HG03432 (cell line): Measurements from ENCODE around the gene NDUFB8.

ENCODE experiments used
- ATAC-seq: cut with Tn5 transposase; IDR thresholded peaks from one replicate; pipeline ENCODE4 v1.9.1; 2021; ENCODE audit warnings: mild to moderate bottlenecking, moderate library complexity; ENCODE audit not compliant: unreplicated experiment

Gene NDUFB8

DNA sequence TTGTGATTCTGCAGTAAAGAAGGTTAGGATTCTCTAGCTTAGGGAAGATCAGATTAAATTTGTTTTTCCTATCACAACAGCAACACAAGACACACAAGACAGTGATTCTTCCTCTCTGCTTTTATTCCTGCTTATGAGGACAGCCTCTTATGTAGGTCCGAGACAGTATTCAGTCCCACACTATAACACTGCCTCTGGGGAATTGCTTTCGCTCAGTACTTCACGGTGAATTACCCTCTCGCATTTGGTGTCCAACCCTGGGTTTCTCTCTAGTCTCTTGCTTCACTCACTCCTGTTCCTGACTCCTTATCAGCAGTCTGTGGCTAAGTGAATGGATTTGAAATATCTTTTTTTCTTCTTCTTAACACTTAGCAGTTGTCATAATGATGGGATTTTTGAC, 7.8 kb upstream of the NDUFB8 start:
- no peak for ATAC-seq

DNA sequence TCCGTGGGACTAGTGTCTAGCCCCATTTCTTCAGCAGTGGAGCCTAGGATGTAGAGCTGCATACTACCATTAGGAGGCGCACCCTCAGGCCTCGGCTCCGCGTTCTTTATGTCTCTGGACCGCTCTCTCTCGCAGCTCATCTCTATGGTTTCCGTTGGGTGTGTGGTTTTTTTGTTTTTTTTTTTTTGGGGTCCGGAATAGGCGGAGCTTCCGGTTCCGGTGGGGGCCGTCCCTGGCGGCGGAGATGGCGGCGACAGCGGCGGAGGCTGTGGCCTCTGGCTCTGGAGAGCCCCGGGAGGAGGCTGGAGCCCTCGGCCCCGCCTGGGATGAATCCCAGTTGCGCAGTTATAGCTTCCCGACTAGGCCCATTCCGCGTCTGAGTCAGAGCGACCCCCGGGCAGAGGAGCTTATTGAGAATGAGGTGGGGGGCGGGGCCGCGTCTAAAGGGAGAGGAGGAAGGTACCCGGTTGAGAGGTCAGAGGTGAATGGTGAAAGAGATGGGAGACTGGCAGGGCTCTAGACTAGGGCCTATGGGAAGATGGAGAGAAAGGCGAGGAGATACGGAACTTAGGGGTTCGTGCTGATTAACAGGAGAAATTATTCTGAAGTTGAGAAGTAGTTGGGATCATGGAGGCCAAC, 6.2 kb upstream of the NDUFB8 start, which contains the start of gene HIF1AN:
Gene HIF1AN (plus strand): TSS at position 229 of the 639 bp plus-strand sequence. CDS start 16 bp downstream, at position 245.
- ATAC-seq, result peak; percentile 95

DNA sequence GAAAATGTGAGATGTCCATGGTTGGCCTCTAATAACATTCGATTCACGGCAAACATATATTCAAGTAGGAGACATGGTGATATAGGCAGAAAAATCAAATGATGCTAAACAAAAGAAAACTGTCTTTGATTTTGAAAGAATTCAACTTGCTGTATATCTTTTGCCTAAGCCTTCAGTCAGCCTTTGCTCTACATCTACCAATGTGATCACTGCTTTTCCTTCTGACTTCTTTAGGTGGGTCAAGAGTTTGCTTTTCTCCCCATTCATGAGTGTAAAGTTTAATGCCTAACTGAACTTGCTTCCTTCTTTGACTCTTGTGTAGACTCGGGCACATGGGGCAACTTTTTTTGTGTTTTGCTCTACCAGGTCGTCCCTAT, 5.7 kb upstream of the NDUFB8 start:
- ATAC-seq, result peak; percentile 2

DNA sequence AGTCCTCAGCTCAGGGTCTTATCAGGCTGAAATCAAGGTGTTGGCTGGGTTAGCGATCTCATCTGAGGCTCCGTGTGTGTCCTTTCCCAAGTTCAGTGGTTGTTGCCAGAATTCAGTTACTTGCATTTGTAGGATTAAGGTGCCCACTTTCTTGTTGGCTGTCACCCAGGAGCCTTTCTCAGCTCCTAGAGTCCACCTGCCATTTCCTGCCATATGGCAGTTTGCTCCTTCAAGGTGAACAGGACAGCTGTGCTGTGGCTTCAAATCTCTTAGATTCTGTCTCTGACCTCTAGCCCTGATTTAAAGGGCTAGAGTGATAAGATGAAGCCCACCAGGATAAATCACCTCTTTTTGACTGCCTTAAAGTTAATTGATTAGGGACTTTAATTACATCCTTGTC, 5.1 kb upstream of the NDUFB8 start:
- no peak for ATAC-seq

DNA sequence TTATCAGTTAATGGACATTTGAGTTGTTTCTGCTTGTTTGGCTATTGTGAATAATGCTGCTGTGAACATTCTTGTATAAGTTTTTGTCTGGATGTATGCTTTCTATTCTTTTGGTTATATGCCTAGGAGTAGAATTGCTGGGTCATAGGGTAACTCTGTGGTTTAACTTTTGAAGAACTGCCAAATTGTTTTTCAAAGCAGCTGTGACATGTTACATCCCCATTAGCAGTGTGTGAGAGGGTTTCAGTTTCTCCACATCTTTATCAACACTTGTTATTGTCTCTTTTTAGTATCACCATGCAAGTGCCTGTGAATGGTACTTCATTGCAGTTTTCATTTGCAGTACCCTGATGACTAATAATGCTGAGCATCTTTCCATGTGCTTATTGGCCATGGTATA, 2.1 kb upstream of the NDUFB8 start:
- no peak for ATAC-seq

DNA sequence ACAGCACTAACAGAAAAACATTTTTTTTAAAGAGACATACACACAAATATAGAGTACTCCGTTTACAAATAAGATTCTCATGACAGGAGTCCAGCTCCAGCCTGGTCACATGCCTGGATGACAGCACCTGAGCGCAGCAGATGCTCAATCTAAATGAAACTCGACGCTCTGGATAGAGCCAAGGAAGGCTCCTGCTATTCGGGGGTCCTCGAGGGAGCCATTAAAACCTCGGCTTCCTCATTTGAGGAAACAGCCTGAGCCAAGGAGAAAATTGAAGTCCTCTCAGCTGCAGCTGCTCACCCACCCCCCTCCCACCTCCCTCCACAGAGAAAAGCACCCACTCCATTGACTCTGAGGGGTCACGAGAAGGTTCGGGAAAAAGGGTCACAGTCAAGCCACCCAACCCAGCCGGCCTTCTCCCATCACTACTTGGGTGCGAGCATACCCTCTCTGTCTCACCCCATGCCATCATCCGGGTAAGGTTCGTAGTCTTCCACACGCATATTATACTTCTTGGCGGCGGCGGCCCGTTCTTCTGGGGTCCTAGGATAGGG, 673 bp downstream of the NDUFB8 start:
- peak; percentile 12 for ATAC-seq

DNA sequence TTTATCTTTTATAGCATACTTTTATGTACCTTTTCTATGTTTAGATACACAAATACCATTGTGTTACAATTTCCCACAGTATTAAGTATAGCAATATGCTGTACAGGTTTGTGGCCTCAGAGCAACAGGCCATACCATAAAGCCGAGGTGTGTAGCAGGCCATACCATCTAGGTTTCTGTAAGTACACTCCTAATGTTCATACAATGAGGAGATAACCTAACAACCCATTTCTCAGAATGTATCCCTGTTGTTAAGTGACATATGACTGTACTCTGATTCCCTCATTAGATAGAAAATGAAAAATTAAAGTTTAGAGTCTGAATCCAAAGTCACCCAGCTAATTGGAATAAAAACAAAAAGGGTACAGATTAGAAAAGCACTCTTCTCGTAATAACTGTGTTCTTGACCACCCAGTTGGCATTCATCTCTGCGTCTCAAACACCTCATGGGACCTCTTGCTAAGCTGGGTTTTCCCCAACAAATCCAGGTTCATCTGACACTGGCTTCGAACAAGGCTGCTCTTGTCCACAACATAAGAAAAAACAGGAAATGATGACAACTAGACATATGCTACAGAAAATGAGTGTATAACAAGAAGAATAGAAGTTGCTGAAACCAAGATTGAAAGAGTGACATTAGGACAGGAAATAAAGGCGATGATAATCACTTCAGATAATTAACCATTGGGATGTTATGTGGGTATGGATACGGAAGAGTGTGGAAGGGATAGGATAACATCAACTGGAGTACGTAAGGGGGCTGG, 1.4 kb downstream of the NDUFB8 start:
- ATAC-seq, result peak; percentile 20

DNA sequence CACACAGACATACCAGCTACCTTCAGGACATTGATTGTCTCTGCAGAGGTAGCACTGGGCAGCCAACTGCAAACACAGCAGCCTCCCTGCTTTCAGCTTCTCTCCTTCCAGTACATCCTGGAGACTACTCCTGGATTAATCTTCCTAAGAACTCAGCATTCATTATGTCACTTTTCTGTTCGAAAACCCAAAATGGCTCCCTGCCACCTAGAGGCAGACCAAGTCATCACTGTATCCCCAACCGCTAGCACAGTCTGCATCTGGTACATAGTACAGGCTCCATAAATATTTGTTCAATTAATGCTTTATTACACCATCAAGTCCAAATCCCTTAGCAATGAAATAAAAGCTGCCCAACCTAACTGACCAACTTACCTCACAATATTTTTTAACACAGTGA, 5.0 kb downstream of the NDUFB8 start:
- ATAC-seq, result no peak

DNA sequence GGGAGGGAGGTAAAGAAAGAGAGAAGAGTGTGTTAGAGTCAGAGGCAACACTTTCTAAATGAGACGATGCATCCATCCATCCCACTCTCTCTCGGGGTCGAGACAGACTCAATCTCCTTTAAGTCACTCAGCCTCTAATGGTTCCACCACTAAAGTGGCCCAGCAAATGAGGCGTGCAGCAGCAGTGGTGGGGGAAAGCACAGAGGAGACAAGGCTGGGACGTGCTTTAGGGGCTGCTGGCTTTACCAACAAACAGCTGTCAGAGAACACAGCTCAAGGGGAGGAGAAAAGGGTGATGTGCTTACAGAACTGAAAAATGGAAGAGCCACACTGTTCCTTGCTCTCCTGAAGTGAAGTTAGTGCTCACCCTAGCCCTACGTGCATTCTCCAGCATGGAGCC, 5.5 kb downstream of the NDUFB8 start:
- no peak for ATAC-seq

DNA sequence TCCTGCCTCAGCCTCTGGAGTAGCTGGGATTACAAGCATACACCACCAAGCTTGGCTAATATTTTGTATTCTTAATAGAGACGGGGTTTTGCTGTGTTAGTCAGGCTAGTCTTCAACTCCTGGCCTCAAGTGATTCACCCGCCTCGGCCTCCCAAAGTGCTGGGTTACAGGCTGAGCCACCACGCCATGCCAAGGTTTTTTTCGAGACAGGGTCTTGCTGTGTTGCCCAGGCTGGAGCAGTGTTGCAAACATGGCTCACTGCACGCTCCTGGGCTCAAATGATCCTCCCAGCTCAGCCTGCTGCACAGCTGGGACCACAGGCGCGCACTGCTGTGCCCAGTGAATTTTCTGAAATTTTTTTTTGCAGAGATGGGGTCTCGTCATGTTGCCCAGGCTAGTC, 6.7 kb downstream of the NDUFB8 start:
- ATAC-seq, result no peak

DNA sequence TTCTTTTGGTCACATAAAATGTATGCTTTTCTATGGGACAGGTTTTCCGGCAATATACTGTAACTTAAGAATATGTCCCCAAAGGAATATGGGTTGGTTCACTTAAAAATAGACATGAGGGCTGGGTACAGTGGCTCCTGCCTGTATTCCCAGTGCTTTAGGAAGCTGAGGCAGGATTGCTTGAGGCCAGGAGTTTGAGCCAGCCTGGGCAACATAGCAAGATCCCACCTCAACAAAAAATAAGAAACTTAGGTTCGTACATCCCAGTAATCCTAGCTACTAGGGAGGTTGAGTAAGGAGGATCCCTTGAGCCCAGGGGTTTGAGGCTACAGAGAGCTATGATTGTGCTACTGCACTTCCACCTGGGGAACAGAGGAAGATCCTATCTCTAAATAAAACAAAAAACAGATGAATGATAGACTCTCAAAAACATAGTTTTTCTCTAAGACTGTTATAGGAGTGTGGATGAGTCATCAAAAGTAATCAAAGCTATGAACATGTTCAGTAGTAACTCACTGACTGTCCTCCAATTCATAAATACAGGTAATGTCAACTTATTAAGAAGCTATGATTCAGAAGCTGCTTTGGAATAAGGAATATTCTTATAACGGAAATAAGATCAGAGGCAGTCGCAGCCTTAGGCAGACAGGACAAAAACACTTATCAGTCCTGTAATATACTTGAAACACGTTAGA, 7.4 kb downstream of the NDUFB8 start:
- ATAC-seq, result no peak

DNA sequence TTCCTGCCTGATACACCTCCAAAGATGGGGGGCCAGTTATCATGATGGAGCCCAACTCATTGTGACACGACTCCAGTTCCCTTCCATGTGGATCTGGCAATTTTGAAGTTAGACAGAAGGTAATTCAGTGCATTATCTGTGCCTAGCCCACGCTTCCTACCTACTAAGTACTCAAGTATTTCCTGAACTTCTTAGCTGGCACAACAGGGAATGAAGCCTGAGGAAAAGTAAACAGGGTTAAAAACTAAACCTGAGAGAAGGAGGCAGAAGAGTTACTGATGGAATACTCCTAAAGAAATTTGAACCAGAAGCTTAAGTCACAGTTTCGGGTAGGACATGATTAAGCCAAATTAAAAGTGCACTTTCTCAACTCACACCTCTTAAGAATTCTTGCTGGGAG, 8.9 kb downstream of the NDUFB8 start:
- ATAC-seq, result no peak

DNA sequence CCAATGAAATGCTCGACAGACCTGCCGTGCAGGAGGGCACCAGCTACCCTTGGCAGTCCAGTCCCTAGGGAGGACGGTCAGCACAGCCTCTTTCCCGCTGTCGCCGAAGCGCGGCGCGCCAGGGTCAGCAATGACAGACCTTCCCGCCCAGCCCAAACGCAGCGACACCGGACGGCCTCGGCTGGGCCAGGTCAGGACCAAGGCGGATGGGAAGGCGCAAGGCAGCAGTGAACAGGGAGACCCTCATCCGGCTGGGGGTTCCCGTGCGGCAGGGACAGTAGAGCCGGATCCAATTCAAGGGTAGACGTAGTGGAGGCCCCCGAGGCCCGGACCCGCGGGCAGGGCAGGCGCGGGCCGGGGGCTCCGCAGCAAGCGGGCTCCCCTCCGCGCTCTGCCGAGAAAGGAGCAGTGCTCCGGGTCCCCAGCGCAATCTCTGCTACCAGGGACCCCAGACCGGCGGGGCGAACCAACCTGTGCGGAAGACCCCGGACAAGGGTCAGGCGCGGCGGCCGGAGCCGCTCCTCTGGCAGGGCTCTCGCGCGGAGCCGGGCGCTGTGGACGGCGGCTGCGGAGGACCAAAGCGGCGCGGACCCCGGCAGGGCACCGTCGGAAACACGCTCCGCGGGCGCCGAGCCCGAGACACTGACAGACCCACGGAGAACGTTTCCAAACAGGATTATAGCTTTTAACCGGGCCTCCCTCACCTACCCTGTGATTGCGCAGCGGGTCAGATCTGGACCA, 10.2 kb downstream of the NDUFB8 start, which contains the start of gene SEC31B:
Gene SEC31B (minus strand): TSS at position 551 of the 741 bp plus-strand sequence. CDS start 2,909 bp downstream, outside the sequence.
- no peak for ATAC-seq

DNA sequence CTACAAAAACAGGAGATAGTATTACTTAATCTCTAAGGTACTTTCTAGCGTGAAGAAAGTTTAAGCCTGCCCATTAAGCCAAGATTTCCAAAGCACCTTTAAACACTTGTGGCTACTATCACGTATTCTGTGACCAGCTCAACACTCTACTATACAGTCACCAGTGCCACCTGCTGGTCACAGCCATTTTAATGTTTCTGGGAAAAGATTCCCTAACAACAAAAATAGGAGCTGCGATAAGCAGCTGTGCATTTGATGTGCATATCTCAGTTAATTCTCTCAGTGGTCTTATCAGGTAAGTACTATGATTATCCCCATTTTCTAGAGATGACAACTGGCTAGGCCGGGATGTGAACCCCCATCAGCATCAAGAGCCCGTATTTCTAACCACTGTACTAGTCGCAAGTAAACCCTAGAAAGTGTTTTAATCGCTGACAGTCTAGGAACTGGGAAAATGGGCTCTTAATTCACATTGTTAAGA, 10.9 kb downstream of the NDUFB8 start:
- no peak for ATAC-seq

DNA sequence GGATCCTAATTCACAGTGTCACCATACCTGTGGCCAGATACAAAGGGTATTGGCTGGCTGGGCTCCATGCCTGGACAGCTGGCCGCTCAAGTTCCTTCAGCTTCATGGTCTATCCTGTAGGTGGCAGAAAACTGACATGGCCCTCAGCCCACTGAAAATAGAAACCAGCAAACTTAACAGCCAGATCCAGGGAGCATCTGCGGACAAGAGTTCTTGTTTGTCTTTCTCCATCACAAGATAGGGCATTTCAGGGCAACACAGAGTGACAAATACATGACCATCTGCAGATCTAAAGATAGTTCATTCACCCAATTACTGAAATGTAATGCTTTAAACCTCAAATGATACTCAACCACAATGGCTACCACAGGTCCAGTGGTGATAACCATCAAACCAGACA, 12.8 kb downstream of the NDUFB8 start:
- no peak for ATAC-seq

DNA sequence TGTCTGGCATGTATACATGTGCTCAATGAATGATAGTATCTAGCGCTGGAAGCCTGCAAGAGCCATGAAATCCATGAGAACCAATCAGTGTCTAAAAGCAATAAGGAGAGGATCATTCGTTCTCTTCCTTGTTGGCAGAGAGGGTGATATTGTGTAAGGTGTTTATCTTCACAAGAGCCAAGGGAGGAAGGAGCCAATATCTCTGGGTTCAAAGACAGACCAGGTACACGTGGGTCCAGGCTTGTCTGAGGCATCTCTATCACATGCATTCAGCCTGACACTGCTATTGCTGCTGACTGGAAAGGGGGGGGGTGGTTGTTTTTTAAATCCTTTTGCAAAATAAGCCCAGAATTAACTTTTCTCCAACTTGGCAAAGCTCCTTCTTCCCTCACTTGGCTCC, 14.1 kb downstream of the NDUFB8 start:
- no peak for ATAC-seq

DNA sequence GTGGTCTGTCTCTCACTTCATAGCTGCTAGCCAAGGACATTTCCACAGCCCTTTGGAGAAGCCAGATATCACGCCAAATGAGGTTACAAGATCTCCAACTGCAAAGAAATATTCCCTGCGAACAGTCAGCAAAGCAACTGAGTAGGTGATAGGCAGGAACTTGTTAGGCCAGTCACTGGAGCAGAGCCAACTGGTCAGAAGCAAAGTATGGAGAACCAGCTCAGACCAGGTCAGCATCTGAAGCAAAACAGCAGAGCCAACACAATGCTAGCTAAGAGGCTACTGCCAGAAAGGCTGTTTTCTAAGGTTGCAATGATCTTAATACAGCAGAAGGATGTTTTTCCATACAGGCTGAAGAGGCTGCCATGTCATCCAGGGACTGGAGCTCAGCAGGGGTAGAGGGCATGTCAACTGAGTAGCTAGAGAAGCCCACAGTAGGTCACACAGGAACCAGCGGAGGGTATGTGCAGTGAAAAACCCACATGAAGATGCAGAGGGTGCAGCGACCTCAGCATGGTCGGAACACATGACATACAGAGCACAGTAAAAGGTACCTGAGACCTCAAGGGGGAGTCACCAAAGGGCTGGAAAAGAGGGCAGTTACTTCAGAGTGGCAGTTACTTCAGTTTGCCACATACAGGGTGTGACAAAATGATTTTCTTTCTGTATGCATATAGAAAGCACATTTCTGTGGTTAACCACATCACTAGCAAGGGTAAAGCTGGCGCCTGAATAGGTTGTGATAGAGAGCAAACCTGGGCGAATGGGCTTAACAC, 18.9 kb downstream of the NDUFB8 start:
- no peak for ATAC-seq

DNA sequence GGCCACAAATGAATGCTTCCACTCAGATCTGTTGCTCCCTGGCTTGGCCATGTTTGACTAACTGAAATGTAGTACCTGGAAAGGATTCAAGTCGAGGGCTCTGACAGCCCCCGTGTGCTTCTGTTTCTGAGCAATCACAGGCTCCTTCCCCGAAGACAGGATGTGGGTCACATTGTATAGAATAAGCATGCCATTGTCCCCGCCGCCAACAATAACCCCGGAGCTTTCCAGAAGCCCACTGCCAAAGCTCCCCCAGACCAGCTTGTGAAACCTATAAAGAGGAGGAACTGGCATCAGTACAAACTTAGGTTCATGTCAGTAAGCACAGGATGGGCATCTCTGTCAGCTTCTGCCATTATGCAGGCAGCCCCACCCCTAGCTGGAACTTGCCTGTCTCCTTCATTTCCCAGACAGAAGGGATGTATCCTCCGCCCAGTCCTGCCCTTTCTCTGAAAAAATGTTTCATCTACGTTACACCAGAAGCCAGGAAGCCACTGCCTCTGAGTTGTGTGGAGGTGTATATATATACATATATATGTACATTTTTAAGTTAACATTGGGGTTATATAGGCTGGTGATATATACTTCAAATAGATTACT, 20.3 kb downstream of the NDUFB8 start:
- no peak for ATAC-seq

DNA sequence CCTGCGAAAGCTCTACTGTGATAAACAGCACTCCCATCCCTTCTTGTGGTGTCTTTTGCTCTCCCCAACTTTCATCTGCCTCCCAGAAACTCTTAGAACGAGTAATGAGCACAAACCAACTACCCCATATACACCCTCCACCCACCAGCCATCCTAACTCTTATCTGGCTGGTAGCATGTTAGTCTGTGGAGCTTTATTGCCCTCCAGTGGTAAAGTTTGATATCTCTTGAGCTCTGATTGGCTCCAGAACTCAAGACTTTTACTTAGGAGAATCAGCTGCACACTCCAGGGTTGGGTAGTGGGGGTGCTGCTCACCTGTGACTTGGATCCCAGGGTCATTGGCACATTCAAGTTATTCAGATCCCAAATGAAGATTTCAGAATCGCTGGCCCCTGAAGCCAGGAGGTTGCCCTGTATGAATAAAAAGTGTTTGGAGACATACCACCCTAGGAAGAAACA, 20.9 kb downstream of the NDUFB8 start:
- ATAC-seq, result no peak
